22Rv1 (cell line): ENCODE measurements around the gene CTNNA3.

Source experiments
- CTCF ChIP-seq: fragments of 450-650 bp; IDR thresholded peaks from 2 replicates; pipeline ENCODE4 v1.5.1; 2017; ENCODE audit warnings: mild to moderate bottlenecking
- ZFX ChIP-seq: fragments of 450-650 bp; IDR thresholded peaks from 2 replicates; pipeline ENCODE4 v1.6.1; 2017; ENCODE audit warnings: antibody characterized with exemption, borderline replicate concordance

GRCh38 chr10:67667035-67667425 is 29.0 kb downstream of the CTNNA3 start:
- TF ChIP-seq CTCF: no peak
- no peak for TF ChIP-seq ZFX
